ENCODE results near the gene SPRYD7. TPM values are rescaled to one million over a fixed set of nuclear protein-coding genes. Genes with fewer than 3 reads are reported as not detected.

The SPRYD7 gene
- total and polyA plus RNA-seq, 2 of the 8 experiments (the other 6 are each of a cell fraction or from before 2014, with no cell fraction given), result 1.1 to 3.1 TPM

DNA sequence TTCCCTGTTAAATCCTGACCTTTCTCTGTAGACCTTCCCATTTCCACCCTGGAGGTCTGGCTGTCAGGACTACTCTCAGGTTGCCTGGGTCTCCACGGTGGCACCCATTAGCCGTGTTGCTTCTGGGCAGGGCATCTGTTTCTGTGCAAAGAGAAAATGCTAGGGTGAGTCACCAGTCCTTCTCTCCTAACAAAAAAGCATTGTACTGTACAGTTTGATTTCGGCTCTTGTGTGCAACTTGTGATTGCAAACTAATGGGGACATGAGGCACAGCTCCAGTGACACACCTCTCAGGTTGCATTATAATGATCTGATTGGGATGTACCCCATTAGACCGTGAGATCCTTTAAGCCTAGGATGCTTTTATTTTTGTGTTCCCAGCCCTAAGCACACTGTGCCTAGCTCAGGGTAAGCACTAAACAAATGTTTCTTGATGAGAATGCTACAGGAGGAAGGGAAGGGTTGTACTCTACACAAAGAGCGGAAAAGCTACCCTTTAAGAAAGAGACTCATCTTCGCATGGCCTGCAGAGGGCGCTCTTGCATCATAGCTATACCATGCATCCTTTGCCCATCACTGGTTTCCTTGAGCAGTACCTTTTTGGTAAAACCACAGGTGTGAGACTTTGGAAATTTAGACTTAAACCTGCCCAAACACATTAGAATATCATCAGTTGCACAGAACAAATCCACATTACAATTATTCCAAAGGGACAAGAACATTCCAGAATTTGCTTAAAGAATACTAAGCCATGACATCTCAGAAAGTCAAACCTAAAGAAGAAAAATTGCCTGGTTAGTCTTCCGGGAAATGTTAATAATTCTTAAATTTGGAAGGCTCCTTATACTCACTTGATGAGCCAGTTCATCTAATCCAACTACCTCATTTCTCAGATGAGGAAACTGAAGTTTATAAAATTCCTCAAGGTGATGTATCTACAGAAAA lies 40.4 kb upstream of the SPRYD7 start:
- Histone ChIP-seq H3K9me3 (ENCODE audit: insufficient read depth in 2 of 2, low read depth in 1 of 2, low read length in 1 of 2) (no peaks in the 10 kb centered on the region), H3K27ac (ENCODE audit: low read depth, low read length) (no peak overlapping the region), H2BK12ac (ENCODE audit: low read depth, low read length) (no peak overlapping the region), H3K4ac (replicated peaks; ENCODE audit: insufficient read length, low read depth, low read length) (no peak overlapping the region), H4K8ac (ENCODE audit: extremely low read depth, insufficient read depth, low read length) (no peak overlapping the region), H3K79me2 (ENCODE audit: control insufficient read depth in 1 of 2, insufficient read depth in 2 of 2, low read length in 2 of 2) (no peaks in the 10 kb centered on the region), H2BK20ac (ENCODE audit: low read length) (no peak overlapping the region), H4K20me1 (replicated peaks in 1 of 2; ENCODE audit: control insufficient read depth in 1 of 2, insufficient read depth in 2 of 2, low read length in 2 of 2) (no peaks in the 10 kb centered on the region), H3K27me3 (replicated peaks in 1 of 4; ENCODE audit: control insufficient read depth in 3 of 4, extremely low read depth in 1 of 4, insufficient read depth in 3 of 4, low read length in 3 of 4) (no peaks in the 10 kb centered on the region), H2BK5ac (ENCODE audit: low read depth, low read length) (no peak overlapping the region), H3K9ac (replicated peaks in 1 of 4; ENCODE audit: extremely low read depth in 1 of 4, low read depth in 3 of 4, low read length in 3 of 4) (no peak overlapping the region), H3K36me3 (ENCODE audit: control insufficient read depth in 2 of 4, insufficient read depth in 4 of 4, low read length in 3 of 4) (no peaks in the 10 kb centered on the region), H4K91ac (replicated peaks; ENCODE audit: insufficient read length, low read length) (no peak overlapping the region), H3K14ac (ENCODE audit: insufficient read length) (no peak overlapping the region), H3K23ac (ENCODE audit: insufficient read length) (no peak overlapping the region), H3K18ac (ENCODE audit: extremely low read depth, low read length) (no peak overlapping the region), H3K4me2 (ENCODE audit: insufficient read depth in 1 of 2, low read depth in 2 of 2, low read length in 2 of 2) (no peak overlapping the region), H3K56ac (replicated peaks; ENCODE audit: insufficient read length, low read depth, low read length) (no peak overlapping the region), H3K4me3 (ENCODE audit: extremely low read depth in 1 of 4, insufficient read depth in 2 of 4, low read depth in 3 of 4, low read length in 4 of 4) (no peak overlapping the region), H4K5ac (ENCODE audit: insufficient read length, low read depth, low read length) (no peak overlapping the region), H2AFZ (ENCODE audit: low read length) (peak overlapping the region; percentile 97), H3K4me1 (replicated peaks in 1 of 4; ENCODE audit: control insufficient read depth in 3 of 4, insufficient read depth in 4 of 4, low read length in 3 of 4) (no peaks in the 10 kb centered on the region), H2BK15ac (ENCODE audit: low read length) (no peak overlapping the region), H3K23me2 (ENCODE audit: low read depth, low read length) (no peaks in the 10 kb centered on the region), H2AK5ac (ENCODE audit: low read depth, low read length) (no peak overlapping the region), H2BK120ac (replicated peaks; ENCODE audit: low read depth, low read length) (no peak overlapping the region), H3K79me1 (ENCODE audit: low read depth, low read length) (no peaks in the 10 kb centered on the region)
- CTCF ChIA-PET (ENCODE audit: partially characterized antibody), result interaction anchor here (0.6 to 5.9 kb wide), 34 partner anchors 9 to 988 kb away, joined by 3 to 72 read pairs (median 4); partner anchors contain the start of gene TRIM13
- WGBS, 2 experiments (ENCODE audit: extremely low coverage in 1 of 2, insufficient coverage in 1 of 2, insufficient read length in 1 of 2, insufficient replicate concordance in 2 of 2, low coverage in 1 of 2, low lambda C conversion rate in 2 of 2, missing lambda C conversion rate in 1 of 2), result 55% methylated on average over 8 of the region's 8 CpGs; no CpG with 5 or more reads in 1 of the 2 experiments
- POLR2A ChIA-PET (ENCODE audit: partially characterized antibody), result interaction anchor here (0.6 kb wide), 1 partner anchor 114 kb away, joined by 4 read pairs; no protein-coding TSS in a partner anchor
- DNase-seq (ENCODE audit: low read depth in 1 of 2, low spot score in 2 of 2) (peak in 1 of 2 experiments; percentile 75), FAIRE-seq (peak; percentile 96)
- TF ChIP-seq RAD21 (IDR thresholded peaks at IDR 0.05 in 1 of 2, conservative IDR thresholded peaks at IDR 0.05 in 1 of 2; ENCODE audit: low read depth in 2 of 2, low read length in 2 of 2), result peak; percentile 97 to 98
- peak; percentile 19 to 96 (median 82) for TF ChIP-seq CTCF (IDR thresholded peaks at IDR 0.05; ENCODE audit: control extremely low read depth in 1 of 3, insufficient read depth in 1 of 3, low read depth in 1 of 3, low read length in 3 of 3)
- no peak for TF ChIP-seq POU5F1 (IDR thresholded peaks at IDR 0.05; ENCODE audit: low read depth, low read length)

All from H1 (cell line).